IPS-NIHi7 (cell line): ENCODE data around the gene MAP1LC3B2.
A peak's percentile ranks its signal among the peaks of the same experiment; 100 is the strongest.

ENCODE experiments used
- DNase-seq: peaks from one replicate; pipeline ENCODE4 v3.0.0; 2012; ENCODE audit warnings: mixed read lengths; ENCODE audit errors: extremely low spot score

Gene MAP1LC3B2

GRCh38 chr12:116594325-116595038, 35.3 kb downstream of the MAP1LC3B2 start:
- no peak for DNase-seq

DNA sequence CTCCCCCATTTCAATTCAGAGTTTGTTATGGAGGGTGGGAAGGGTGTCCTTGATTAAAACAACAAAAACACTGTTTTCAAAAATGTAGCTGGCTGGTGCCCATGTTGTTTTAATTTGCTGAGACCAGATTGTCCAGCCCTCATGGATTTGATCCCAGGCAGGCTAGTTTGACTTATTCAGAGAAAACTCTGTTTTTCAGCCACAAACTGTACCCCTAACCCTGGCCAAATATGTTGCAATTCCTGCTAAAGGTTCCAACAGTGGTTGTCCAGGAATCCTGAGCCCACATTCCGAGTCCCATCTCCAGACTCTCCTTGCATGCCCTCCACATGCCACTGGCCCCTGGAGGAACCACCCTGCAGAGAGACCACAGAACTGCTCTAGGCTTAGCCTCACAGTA, 36.0 kb downstream of the MAP1LC3B2 start:
- no peak for DNase-seq

DNA sequence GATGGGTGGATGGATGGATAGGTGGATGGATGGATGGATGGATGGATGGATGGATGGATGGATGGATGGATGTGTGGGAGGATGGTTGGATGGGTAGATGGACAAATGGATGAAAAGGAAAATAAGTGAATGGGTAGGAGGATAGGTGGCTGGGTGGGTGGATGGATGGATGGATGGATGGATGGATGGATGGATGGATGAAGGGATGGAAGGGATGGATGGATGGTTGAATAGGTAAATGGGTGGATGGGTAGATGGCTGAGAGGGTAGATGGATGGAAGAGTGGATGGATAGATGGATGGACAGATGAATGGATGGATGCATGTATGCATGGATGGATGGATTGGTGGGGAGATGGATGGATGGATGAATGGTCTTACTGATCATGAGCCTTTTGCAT, 36.5 kb downstream of the MAP1LC3B2 start:
- DNase-seq: no peak

- DNase-seq: no peak
Observed at GRCh38 chr12:116597886-116598285, 38.7 kb downstream of the MAP1LC3B2 start.

DNA sequence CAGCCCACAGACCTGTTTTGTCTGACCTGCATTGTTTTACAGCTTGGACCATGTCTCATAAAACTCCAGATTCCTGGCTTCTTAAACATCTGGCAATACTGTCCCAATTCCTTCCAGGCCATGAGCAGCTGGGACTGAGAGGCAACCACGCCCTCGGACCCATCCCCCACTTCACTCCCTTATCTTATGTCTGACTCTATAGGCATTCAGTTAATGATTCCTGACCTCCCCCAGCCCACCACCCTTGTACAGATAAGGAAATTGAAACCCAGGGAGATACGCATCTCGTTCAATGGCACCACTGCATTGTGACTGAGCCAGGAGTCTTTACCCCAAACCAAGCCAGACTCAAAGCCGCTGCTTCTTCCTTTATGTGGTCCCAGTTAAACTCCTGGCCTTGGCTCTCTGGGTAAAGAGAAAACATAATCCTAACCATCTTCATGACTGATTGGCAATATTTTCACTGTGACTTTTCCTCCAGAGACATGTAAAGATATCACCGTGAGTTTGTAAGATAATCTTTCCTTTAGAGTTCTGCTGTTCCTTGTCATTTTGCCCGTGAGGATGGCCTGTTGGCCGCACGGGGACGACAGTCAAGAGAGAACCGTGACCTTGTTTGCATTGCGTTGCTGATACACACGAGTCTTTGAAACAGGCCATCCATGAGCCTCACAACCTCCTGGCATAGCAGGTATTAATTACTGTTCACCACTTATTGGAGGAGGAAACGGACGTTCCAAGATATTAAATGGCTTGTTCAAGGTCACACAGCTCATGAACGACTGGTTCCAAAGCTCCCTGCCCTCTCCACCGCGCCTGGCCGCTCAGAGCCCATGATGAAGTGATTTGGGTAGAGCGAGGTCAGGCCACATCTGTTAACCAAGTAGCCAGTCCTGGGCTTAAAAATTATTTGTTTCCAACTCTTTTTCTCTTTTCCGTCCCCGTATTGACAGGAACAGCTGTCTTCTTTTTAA, 39.4 kb downstream of the MAP1LC3B2 start:
- DNase-seq: no peak

GRCh38 chr12:116599285-116600136, 40.3 kb downstream of the MAP1LC3B2 start:
- DNase-seq: peak; percentile 86

DNA sequence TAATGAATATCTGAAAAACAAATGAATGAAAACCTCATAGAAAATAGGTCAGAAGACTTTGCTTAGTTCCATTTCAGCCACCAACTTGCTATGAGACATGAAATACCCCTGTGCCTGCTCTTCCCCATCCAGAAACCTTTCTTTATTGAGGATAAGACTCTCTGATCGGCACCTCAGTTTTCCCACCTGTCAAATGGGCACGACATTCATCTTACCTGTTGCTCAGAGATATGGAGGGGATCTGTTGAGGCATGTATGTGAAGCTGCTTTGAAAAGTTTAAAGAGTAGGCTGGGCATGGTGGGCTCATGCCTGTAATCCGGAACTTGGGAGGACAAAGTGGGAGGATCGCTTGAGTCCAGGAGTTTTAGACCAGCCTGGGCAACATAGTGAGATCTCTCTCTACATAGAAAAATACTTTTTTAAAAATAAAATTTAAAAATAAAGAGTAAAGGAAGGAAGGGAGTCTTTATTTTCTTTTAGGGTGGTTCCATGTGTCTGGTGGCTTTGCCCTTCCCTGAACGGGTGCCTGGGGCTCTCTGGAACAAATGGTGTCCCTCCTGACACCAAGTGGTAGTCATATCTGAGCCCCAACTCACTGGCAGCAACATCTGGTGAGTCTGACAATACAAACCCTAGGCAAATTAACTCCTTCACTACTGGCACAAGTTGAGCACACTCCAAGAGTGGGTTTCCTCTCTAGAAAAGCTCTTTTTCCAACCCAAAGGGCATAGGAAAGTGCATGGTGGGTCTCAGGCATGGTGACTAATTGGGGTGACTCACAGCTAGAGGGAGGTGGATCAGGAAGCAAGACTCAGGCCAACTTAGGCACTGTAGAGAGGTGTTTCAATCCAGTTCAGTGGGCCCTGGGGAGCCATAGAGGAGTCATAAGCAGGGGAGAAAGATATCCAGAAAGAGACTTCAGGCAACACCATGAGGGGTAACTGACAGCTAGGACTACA, 42.1 kb downstream of the MAP1LC3B2 start:
- no peak for DNase-seq

GRCh38 chr12:116601933-116602810, 43.0 kb downstream of the MAP1LC3B2 start:
- no peak for DNase-seq

GRCh38 chr12:116603546-116604177, 44.5 kb downstream of the MAP1LC3B2 start:
- peak; percentile 38 for DNase-seq

DNA sequence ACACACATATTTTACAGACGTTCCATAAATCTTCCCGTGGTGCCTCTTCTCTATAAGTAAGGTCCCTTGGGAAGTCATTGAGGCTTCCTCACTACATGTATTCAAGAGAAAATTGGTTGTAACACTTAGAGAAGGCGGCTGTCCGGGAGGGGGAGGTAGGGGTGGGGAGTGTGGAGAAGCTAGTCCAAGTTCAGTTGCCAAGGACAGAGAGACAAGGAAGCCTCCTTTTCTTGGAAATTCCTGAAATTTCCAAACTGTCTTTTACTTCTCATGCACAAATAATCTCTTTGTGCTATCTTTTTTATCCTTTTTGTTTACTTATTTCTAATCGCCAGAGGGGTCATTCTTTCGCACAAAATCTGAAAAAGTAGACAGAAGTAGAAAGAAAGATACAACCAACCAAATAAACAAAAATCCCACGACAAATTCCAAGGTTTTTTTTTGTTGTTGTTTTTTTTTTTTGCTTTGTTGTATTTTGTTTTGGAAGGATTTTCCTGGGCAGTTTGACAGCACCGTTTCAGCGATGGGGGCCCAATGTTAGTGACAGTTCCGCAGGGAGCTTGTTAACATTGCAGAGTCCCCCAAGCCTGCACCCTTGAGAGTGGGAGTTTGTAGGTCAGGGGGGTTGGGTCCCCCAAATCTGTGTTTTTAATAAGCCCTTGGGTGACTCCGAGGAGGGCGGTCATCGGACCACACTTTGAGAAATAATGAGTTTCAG, 45.2 kb downstream of the MAP1LC3B2 start:
- no peak for DNase-seq

DNA sequence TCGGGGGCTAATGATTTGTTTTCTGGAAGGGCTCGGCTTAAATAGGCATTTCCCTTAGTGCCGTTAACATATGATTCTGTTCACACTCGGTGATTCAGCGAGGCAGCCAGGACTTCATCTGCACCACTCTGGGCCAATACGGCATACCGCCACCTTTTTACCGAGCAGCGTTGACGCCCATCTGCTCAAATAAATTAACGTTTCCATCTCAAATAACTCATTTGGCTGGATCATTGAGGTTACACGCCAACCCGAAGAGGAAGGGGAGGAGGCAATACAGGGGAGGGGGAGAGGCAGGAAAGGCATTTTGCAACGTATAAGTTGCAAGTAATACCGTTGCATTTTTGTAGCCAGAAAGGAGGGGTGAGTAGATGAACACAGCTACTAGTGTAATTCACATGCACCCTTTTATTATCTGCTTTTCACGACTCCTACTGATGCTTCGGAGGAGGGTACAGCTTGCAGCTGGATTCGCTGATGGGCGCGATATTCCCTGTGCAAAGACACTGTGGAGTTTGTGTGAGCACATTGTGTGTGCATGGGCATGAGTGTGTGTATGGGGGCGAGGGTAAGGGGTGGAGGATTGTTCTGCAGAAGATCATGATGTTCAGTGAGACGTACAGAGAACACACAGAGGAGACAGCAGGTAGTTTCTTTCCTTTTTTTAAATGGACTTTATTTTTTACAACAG, 45.9 kb downstream of the MAP1LC3B2 start:
- no peak for DNase-seq

DNA sequence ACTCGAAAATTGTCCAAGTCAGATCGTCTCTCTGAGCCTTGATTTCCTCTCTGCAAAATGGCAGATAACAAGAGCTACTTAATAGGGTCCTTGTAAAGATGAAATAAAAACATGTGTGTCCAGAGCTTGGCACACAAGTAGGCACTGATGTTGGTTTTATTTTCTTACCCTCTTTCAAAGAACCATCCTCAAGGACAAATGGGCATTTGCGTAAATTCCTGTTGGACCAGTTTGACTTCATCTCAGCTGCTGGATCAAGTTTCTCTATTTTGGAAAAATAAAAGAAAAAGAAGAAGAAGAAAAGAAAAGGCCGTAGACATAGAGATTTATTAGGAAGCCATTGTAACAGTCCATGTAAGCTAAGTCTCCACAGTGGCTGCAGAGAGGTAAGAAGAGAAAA, 47.2 kb downstream of the MAP1LC3B2 start:
- DNase-seq: no peak

DNA sequence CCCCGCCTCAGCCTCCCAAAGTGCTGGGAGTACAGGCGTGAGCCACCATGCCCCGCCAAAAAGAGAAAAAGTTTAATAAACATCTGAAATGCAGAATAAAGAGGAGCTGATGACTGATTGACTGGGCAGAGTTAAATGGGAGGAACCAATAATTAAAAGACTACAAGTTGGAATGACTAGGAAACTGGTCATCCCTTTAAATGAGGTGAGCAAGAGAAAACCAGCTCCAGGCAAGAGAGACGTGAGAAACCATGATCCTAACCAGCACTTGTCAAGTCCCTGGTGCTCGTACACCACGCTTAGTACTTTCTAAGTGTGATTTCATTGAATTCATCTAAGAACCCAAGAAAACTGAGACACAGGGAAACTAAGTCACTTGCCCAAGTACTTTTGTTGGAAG, 47.9 kb downstream of the MAP1LC3B2 start:
- DNase-seq: no peak

- DNase-seq: peak; percentile 38
Observed at GRCh38 chr12:116609319-116610114, 50.3 kb downstream of the MAP1LC3B2 start.

- no peak for DNase-seq
Observed at GRCh38 chr12:116610971-116611541, 51.9 kb downstream of the MAP1LC3B2 start.

DNA sequence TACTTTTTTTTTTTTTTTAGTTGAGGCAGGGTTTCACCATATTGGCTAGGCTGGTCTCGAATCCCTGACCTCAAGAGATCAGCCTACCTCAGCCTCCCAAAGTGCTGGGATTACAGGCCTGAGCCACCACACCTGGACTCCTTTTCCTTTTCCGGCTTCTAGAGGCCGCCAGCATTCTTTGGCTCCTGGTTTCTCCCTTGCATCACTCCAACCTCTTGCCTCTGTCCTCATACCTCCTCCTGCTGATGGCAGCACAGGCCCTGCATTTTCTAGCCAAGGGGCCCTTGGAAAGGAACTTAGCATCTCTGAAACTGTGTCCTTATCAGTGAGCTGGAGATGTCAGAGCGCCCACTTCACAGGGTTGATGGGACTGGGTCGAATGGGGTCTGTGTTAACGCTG, 53.3 kb downstream of the MAP1LC3B2 start:
- DNase-seq: no peak

DNA sequence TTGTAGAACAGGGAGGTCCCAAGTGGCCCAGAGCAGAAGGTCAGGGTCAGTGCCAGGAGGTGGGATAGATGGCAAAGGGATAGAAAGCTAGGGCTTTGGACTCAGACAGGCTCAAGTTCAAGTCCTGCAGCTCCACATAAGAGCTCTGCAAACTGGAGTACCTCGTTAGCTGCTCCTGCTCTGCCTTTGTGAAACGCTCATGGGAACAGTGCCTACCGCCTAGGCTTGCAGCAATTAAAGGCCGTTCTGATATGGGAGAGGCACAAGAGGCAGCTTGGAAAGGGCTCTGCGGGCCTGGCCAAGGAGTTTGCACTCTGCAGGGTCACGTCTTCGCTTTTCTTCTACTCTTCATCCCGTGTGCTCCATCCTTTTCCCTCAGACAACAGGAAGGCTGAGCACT, 54.1 kb downstream of the MAP1LC3B2 start:
- DNase-seq: no peak
